Inflammatory macrophage treated with lipopolysaccharide for 4 hours (primary cell): ENCODE data around the gene NYNRIN.
A peak's percentile ranks its signal among the peaks of the same experiment; 100 is the strongest.

Experiments used
- DNase-seq: peaks from one replicate; pipeline ENCODE4 v3.0.0-alpha.2; 2020

NYNRIN gene

DNA sequence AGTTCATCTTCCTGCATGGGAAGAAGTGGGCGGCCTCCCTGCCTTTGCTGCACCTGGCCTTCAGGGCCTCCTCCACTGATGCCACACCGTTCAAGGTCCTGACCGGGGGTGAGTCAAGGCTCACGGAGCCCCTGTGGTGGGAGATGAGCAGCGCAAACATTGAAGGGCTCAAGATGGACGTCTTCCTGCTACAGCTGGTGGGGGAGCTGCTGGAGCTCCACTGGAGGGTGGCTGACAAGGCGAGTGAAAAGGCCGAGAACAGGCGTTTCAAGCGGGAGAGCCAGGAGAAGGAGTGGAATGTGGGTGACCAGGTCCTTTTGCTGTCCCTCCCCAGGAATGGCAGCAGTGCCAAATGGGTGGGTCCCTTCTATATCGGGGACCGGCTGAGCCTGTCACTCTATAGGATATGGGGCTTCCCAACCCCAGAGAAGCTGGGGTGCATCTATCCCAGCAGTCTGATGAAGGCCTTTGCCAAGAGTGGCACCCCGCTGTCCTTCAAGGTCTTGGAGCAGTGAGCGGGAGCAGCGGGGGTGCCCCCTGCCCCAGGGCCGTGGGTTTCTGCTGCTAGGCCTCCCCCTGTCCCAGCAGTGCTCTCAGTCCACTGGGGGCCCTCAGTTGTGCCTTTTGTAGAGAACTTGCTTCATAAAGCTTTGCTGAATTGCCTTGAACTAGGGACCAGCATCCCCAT, 18.3 kb downstream of the NYNRIN start:
- DNase-seq = no peak

DNA sequence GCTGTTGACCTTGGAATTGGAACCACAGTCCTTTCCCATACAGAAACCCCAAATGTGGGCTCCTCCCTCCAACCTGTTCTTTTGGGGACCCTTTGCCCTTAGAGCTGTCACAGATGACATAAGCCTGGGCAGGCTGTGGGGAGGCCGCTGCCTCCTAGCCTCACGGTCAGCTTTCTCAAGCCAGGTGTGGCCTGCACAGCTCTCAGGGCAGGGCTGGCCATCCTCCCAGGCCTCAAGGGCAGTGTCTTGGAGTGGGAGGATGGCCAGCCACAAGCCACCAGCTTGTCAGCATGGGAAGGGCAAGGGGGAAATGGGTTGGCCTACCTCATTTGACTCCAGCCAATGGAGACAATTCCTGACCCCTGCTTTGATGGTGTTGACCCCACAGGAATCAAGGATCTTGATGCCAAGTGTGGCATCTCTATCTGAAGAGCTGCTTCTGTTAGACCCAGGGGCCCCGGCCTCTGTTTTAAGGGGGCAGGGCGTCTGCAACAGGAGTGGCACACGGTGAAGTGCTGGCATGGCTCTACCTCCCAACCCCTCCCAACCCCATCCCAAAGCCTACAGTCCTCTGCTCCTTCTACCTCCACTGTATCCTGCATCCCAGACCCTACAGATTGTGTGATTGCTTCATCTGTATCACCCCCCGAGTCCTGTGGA, 19.2 kb downstream of the NYNRIN start:
- DNase-seq = no peak

DNA sequence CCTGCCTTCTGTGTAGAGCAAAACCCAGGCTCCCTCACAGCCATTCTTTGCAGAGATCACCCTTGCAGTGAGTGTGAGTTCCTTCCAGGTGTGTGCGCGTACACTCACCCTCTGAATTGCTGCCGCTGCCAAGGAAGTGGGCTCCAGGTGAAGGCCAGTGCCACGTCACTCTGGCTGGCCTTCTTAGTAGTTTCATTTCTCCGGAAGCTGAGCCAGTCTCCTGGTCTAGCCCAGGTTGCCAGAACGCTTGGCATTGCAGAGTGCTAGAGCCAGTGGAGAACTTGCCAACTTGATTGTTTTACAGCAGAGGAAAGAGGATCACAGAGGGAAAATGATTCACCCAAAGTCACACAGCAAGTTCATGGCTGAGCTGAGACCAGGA, 19.7 kb downstream of the NYNRIN start:
- no peak for DNase-seq

DNA sequence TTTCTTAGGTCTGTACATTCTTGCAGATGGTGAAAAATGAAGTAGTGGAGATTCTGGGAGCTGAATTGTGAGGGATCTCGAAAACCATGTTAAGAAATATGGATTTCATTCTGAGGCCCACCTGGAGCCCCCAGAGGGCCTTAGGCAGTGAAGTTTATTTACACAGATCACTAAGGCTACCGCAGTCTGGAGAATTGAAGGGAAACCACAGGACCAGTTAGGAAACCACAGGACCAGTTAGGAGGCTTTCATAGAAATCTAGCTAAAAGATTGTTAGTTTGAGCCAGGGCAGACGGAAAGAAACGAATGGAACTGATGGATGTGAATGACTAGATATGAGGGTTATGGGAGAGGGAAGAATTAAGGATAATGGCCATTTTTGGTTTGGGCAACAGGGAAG, 23.5 kb downstream of the NYNRIN start:
- DNase-seq = no peak

DNA sequence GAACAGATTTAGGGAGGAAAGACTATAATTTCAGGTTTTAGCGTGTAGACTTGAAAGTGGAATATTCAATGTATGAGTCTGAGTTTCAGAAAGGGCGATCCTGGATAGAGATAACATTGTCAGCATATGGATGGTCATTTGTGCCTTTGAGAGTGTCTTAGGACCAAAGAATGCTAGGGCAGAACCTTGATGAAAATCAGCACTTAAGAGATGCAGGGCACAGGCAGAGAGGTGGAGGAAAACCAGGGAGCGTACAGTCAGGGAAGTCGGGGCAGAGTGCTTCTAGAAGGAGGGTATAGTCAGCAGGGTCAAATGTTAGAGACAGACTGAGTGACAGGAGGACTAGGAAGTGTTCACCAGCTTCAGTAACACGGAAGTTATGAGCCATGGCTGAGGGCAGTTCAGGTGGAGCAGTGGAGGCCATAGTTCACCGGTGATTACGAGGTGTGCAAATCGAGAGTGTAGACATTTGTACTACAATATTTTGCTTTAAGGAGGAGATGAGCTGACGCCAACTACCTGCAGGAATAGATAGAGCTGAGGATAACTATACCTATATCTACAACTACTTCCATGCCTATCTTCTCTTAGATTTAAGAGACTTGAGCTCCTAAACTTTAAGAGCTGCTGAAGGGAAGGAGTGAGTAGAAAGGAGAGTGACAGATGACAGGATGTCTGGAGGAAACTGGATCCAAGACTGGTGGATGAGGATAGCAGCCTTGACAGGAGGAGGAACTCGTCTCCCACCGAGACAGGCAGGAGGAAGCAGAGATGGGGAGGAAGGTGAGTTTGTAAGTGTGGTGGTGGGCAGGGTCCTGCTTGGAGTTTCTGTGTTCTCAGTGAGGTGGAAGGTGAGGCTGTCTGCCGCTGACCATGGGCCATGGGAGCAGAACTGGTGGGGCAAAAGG, 24.1 kb downstream of the NYNRIN start:
- no peak for DNase-seq

DNA sequence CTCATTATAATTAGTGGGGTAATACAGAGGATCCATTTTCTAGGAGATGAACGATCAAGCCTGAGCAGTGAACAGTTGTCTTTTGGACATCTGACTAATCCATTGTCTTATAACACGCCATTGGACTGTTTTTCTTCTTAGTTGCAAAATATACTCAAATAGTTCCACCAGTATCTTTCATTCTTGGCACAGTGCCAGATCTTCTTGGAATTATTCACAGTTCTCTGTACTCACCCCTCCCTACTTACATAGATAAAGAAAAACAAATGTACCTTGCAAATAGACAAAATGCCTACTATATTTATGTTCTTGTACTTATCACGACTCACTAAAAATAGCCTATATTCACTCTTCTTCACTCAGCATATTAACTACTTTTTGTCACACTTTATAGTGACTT, 26.9 kb downstream of the NYNRIN start:
- peak; percentile 67 for DNase-seq

DNA sequence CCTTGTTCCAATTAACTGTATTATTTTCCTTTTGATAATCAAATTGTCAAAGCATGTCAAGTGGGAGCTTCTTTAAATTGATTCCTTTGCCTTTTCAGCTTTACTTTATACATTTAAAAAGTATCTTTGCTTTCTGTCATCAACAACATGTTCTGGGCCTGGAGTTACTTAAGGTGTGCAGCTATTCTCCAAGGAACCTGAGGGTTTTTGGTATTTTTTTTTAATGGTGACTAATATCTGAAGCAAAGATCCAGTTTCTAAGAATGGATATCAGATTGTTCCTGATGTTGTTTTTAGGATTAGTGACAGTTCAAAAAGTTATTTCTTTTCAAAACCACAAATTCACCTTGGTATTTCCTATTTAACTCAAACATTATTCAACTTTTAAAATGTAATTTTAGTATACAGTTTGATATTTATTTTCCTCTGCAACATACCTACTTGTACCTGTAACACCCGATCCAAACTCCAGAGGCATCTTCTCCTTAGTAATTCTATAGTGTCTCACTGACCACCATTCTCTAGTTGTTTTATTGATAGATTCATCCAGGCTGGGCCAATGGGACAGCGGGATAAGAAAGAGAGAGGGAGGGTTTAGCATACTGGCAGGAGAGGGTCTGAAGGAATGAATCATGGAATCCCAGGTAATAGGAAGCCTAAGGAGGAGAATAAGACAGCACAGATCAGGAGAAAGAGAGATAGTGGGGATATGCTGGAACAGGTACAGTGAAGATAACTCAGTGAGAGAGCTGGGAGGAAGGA, 27.5 kb downstream of the NYNRIN start:
- DNase-seq = no peak

DNA sequence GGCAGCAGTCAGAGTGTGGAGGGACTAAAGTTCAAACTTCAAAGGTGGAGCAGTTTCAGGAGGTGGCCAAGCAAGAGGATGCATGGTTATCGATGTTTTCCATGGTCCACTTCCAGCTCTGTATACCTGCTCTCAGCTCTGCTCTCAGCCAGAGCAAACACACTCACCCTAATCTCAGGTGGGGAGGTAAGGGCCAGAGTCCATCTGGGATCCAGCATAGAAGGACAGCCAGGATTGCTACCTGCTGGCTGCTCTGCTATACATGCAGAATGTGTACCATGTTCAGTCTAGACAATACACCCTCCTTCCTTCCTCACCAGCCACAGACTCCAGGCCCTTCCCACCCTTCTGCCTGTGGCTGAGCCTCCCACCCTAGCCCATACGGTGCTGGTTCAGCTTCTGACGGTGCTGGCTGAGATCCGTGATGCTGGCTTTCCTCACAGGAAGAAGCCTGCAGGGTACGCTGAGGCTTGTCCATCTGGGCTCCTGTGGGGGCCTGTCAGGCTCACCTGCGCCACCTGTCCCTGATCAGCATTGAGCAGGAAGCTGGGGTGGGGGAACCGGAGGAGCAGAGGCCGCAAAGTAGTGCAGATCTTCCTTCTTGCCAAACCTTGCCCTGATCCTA, 28.2 kb downstream of the NYNRIN start:
- DNase-seq = no peak

DNA sequence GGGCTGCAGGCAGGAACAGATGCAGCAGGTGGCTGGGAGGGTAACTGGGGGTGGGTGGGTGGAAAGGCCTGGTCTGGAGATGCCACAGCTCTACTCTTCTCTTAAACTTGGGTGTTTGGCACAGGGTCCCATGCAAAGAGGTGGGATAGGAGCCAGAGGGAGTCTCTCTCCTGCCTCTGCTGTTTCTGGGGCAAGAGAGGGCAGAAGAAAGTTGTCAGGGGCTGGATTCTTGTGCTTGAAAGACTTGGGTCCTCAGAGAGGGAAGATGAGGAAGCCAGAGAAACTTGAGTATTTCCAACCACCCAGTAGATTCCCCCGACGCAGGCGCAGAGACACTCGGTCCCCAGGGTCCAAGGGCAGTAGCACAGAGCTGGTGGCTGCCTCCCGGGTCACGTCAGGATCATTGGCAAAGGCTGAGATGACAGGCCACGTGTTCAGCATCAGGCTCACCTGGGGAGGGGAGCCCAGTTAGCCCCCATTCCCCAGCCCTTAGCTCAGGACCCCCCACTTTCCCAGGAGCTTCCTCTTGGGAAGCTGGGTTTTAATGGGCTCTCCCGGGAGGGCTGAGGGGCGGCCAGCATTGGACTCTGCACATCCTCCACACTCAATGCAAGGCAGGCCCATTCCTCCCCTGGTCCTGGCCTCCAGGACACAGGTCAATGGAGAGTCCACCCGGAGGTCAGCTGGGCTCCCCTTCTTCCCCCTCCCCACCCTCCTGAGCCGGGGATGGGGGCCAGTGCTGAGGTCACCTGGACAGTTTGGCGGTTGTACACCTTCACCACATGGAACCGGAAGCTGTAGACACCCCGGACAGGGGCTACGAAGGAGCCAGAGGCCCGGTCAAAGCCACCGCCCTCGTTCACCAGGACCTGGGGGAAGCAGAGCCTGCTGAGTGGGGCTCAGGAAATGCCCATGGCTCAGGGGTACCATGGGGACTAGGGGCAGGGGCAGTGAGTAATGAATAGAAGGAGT, 29.0 kb downstream of the NYNRIN start:
- DNase-seq = no peak

DNA sequence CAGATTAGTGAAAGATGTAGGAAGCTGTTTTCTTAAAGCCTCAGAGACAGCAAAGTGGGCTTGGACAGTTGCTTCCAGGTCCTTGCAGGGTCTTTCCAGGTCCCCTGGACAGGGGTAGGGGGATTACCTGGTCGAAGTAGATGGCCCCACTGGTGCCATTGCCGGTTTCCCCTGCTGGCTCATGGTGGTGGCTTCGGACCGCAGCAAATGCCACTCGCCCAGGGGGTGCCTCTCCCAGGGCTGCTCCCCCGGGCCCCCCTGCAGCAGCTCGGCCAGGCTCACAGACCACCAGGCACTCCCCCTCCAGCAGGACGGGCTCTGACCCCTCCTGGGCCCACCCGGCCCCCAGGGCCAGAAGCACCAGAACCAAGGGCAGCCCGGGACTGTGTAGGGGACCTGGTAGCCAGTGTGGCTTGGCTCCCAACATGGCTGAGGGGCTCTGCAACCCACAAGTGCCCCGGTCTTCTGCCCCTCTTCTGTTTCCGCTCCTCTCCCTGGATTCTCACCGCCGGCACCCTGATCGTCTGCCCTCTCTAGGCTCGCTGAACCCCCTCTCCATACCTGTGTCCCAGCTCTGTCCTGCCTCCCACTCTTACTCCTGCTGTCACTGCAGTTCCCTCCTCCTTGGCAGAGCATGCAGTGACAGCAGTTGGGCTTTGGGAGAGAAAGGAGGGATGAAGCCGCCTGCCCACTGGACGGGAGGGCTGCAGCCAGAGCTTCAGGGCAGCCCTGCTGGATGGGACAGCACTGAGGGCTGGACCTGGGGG, 30.0 kb downstream of the NYNRIN start:
- DNase-seq = no peak

DNA sequence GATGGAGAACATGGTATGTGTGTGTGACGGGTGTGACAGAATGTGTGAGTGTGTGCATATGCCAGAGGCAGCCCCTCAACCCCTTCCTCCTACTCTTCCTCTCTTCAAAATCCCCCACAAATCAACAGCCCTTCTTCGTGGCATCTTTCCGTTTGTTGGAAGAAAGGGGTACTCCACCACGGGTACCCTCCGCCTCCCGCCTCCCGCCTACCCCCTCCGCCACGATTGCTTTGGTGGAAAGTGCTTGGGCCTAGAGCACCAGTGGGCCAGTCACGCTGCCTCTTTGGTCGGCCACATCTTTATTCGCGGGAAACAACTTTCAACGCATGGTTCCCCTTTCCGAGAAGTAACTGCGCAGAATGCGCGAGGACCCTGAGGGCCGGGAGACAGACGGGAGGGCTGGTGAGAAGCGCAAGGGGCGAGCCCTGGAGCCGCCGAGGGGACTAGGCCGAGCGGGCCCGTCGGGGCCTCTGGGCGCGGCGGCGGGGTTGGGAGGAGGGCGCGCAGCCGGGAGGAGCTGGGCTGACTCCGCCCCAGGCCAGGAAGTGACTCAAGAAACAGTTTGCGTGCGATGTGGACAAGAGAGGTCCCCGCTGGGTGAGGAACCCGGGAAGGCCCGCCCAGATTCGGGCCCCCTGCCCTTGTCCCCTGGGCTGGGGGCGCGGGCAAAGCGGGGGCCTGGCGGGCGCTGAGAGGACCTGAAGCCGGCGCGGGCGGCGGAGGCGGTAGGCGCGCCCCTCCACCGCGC, 30.8 kb downstream of the NYNRIN start, which contains the start of the genes CBLN3 and KHNYN:
Gene CBLN3, minus strand, starts transcription at position 274 of the 748 bp plus-strand sequence. CDS start 614 bp downstream, outside the sequence.
Gene KHNYN, plus strand, starts transcription at position 560 of the 748 bp plus-strand sequence. CDS start 777 bp downstream, outside the sequence.
- DNase-seq = peak; percentile 92

DNA sequence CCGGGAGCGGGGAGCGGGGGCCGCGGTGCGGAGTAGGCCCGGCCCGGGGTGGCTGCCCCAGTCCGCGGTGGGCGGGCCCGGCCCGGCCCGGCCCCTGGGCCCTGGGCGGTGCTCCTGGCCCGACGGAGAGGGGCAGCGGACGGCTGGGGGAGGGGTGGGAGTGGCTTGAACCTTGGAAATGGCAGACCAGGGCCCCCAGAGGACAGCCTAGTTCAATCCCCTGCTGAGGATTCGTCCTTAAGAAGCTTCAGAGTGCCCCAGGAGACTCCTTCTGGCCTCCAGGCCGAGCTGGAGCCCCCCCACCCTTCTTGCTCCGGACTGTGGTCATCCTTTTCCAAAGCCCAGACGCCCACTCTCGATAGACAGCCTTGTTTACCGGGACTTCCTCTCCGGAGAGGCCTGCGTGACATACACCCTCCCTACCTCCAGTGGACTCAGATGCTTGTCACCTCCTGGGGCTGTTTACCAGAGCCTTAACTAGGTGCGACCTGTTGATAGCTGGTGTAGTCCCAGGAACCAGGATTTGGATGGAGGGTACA, 31.4 kb downstream of the NYNRIN start:
- peak; percentile 83 for DNase-seq

DNA sequence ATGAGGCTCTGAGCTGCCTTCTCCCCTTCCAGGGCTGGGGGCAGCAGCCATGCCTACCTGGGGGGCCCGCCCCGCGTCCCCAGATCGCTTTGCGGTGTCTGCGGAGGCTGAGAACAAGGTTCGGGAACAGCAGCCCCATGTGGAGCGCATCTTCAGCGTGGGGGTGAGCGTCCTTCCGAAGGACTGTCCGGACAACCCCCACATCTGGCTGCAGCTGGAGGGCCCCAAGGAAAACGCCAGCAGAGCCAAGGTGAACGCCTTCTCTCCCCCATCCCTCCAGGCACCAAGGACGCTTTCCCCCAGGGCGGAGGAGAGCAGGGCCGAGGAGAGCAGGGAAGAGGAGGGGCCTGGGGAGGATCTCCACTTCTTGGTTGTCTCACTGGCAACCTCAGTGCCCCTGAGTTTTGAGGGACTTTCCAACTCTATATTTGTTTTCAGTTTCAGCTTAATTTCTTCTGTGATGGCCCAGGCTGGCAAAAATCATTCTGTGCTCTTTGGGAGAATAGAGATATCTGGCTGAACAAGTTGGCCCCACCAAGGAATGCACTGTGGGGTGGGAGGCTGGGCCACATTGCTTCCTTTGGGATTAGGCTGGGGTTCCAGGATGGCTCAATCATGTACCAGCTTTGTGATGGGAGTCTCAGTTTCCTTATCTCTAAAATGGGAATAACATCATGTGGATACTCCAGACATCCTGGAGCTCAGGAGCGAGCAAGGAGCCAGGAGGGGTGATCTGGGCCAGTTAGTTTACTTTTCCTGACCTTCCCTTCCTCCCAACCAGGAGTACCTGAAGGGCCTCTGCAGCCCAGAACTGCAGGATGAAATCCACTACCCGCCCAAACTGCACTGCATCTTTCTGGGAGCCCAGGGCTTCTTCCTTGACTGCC, 32.1 kb downstream of the NYNRIN start:
- peak; percentile 87 for DNase-seq

DNA sequence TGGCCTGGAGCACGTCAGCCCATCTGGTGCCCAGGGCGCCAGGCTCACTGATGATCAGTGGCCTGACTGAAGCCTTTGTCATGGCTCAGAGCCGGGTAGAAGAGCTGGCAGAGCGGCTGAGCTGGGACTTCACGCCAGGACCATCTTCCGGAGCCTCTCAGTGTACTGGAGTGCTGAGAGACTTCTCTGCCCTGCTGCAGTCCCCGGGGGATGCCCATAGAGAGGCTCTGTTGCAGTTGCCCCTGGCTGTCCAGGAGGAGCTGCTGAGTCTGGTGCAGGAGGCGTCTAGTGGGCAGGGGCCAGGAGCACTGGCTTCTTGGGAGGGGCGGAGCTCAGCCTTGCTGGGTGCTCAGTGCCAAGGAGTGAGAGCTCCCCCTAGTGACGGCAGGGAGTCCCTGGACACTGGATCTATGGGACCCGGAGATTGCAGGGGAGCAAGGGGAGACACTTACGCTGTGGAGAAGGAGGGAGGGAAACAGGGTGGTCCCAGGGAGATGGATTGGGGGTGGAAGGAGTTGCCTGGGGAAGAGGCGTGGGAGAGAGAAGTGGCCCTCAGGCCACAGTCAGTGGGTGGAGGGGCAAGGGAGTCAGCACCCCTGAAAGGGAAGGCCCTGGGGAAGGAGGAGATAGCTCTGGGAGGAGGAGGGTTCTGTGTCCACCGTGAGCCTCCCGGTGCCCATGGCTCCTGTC, 32.9 kb downstream of the NYNRIN start:
- peak; percentile 90 for DNase-seq

DNA sequence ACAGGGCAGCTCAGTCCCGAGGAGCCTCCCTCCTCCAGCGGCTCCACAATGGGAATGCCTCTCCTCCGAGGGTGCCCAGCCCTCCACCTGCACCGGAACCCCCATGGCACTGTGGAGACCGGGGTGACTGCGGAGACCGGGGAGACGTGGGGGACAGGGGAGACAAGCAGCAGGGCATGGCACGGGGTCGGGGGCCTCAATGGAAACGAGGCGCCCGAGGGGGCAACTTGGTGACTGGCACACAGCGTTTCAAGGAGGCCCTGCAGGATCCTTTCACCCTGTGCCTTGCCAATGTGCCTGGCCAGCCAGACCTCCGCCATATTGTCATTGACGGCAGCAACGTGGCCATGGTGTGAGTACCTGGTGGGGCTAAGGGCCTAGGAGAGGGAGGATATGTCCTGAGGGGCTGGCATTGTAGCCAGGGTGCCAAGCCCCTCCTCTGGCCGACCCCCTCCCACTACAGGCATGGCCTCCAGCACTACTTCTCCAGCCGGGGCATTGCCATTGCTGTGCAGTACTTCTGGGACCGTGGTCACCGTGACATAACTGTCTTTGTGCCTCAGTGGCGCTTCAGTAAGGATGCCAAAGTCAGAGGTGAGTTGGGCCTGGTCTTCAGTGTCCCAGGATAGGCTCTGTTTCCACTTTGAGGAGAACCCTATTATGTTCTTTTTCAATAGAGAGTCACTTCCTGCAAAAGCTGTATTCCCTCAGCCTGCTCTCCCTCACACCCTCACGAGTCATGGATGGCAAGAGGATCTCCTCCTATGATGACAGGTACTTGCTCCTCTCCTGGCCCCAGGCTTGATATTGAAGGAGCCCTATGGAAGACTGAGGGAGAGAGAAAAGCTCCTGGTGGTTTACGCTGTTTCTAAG, 33.7 kb downstream of the NYNRIN start:
- no peak for DNase-seq

DNA sequence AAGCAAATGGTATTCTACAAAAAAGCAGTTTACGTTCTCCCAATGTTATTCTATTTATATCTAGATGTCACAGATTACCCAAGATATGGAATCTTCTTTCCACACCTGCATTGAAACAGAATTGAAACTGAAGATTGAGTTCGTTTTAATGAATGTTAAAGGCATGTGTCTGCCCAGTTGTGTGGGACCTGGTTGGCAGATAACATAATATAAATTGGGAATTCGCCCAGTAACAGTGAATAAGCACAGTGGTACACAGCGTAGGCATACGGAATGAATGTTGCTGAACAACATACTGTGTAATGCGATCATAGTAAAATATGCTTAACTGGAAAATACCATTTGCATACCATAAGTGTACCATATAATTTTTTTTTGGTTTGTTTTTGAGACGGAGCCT, 35.2 kb downstream of the NYNRIN start:
- no peak for DNase-seq
